Osteoblast (primary cell): Measurements from ENCODE around the gene SETX. TPM values are rescaled to one million over a fixed set of nuclear protein-coding genes. Genes with fewer than 3 reads are reported as not detected.

Experiments used
- DNase-seq: peaks from one replicate; pipeline ENCODE4 v3.0.0; 2011; ENCODE audit warnings: low spot score, mixed read lengths; ENCODE audit not compliant: insufficient read length; ENCODE audit errors: missing footprints
- H2AFZ ChIP-seq: 2 replicates; pipeline ENCODE4 v1.6.0; 2011; ENCODE audit warnings: mild to moderate bottlenecking, low read length
- H3K27ac ChIP-seq: 2 replicates; pipeline ENCODE4 v1.5.1; 2011; ENCODE audit warnings: mild to moderate bottlenecking, low read depth, low read length, moderate library complexity
- H3K27me3 ChIP-seq: 2 replicates; pipeline ENCODE4 v1.6.0; 2012; ENCODE audit warnings: mild to moderate bottlenecking, control low read depth, inconsistent platforms, low read length, moderate library complexity; ENCODE audit not compliant: insufficient read depth
- H3K36me3 ChIP-seq: 2 replicates; pipeline ENCODE4 v1.5.1; 2011; ENCODE audit warnings: mild to moderate bottlenecking, low read length, control low read depth, moderate library complexity; ENCODE audit not compliant: insufficient read depth
- H3K4me1 ChIP-seq: 2 replicates; pipeline ENCODE4 v1.5.1; 2011; ENCODE audit warnings: mild to moderate bottlenecking, low read length, control low read depth, moderate library complexity; ENCODE audit not compliant: insufficient read depth
- H3K4me2 ChIP-seq: 2 replicates; pipeline ENCODE4 v1.6.0; 2011; ENCODE audit warnings: mild to moderate bottlenecking, low read length; ENCODE audit not compliant: insufficient read depth
- H3K4me3 ChIP-seq: fragments of 200-600 bp; sonication (generic); 3 replicates; pipeline ENCODE4 v1.5.1; 2012; ENCODE audit warnings: mild to moderate bottlenecking, low read length, inconsistent platforms; ENCODE audit not compliant: insufficient read depth
- H3K79me2 ChIP-seq: 2 replicates; pipeline ENCODE4 v1.6.0; 2012; ENCODE audit warnings: mild to moderate bottlenecking, low read length, control low read depth, inconsistent platforms; ENCODE audit not compliant: insufficient read depth
- H3K9me3 ChIP-seq: 2 replicates; pipeline ENCODE4 v1.5.1; 2011; ENCODE audit warnings: low read depth, low read length, control low read depth
- H4K20me1 ChIP-seq: 2 replicates; pipeline ENCODE4 v1.6.0; 2012; ENCODE audit warnings: mild to moderate bottlenecking, low read length, control low read depth; ENCODE audit not compliant: insufficient read depth
- total RNA-seq: library from RNA; depleted of rRNA; stranded (reverse); fragments of >200 nt; gene quantifications from 2 replicates; pipeline ENCODE4 v1.2.3, GENCODE V29; 2012
- TF ChIP-seq, protein P1 (sequence below): IDR thresholded peaks from 2 replicates; pipeline ENCODE4 v1.5.1; 2011; ENCODE audit warnings: mild to moderate bottlenecking, low read depth, low read length, moderate library complexity; ENCODE audit errors: extremely low read depth

The SETX gene
- total RNA-seq, 1 donor, result 89.0 TPM

DNA sequence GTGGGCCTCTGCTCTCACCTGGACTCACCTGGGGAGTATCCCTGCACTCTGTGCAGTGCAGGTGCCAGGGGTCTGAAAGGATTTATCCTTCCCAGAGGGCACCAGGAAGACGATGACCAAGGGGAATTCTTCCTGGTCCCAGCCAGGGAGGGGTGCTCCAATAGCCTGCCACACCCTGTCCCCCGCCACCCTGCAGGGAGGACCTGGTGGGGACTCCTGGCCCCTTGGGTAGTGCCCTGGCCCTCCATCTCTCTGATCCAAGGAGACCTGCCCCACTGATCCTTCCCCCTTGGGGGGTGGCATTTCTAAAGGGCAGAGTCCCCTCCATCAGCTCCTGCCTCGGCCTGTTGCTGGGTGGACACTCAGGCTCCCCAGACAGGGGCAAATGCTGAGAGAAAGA, 122.3 kb downstream of the SETX start:
- Histone ChIP-seq H3K36me3 (no peaks in the 10 kb centered on the region), H3K4me3 (no peak overlapping the region), H2AFZ (no peak overlapping the region), H3K4me1 (no peaks in the 10 kb centered on the region), H3K4me2 (no peak overlapping the region), H3K27ac (no peak overlapping the region), H4K20me1 (peaks cover 4% of the 10 kb centered on the region), H3K9me3 (no peaks in the 10 kb centered on the region), H3K79me2 (no peaks in the 10 kb centered on the region), H3K27me3 (peaks cover 23% of the 10 kb centered on the region)
- TF ChIP-seq, protein P1, sequence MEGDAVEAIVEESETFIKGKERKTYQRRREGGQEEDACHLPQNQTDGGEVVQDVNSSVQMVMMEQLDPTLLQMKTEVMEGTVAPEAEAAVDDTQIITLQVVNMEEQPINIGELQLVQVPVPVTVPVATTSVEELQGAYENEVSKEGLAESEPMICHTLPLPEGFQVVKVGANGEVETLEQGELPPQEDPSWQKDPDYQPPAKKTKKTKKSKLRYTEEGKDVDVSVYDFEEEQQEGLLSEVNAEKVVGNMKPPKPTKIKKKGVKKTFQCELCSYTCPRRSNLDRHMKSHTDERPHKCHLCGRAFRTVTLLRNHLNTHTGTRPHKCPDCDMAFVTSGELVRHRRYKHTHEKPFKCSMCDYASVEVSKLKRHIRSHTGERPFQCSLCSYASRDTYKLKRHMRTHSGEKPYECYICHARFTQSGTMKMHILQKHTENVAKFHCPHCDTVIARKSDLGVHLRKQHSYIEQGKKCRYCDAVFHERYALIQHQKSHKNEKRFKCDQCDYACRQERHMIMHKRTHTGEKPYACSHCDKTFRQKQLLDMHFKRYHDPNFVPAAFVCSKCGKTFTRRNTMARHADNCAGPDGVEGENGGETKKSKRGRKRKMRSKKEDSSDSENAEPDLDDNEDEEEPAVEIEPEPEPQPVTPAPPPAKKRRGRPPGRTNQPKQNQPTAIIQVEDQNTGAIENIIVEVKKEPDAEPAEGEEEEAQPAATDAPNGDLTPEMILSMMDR, result no peak
- DNase-seq, result peak; percentile 54

DNA sequence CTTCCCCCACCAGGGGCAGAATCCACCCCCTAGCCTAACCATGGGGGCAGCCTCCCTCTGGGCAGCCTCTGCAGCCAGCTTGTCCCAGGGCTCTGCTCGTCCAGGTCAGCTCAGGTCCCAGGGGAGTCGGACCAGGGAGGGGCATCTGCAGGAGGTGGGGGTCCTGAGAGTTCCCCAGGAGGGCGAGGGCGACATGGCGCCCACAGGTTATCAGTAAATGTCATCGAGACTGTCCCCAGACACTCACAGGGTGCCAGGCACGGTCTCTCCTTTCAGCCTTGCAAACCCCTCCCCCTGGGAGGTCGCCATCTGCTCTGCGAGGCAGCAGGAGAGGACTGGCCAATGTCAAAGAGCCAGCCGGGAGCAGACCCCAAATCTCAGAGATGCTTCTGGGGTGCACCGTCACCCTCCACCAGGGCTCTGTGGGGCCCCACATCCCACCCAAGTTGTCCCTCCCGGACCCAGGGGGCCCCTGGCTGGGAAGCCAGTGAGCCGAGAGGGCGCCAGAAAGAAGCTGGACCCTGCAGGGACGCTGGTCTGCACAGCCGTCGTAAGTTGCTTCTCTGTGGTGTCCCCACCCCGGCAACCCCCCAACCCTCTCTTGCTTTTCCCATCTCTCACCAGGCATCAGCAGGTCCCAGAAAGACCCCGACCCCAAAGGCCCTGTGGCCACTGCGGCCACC, 123.6 kb downstream of the SETX start:
- DNase-seq, result peak; percentile 55
- no peaks in the 10 kb centered on the region for H3K9me3 ChIP-seq
- peaks cover 22% of the 10 kb centered on the region for H3K27me3 ChIP-seq
- H3K4me2 ChIP-seq, result no peak overlapping the region
- no peak overlapping the region for H3K27ac ChIP-seq
- TF ChIP-seq, protein P1, result no peak
- no peaks in the 10 kb centered on the region for H3K4me1 ChIP-seq
- no peaks in the 10 kb centered on the region for H4K20me1 ChIP-seq
- no peaks in the 10 kb centered on the region for H3K36me3 ChIP-seq
- no peak overlapping the region for H3K4me3 ChIP-seq
- no peaks in the 10 kb centered on the region for H3K79me2 ChIP-seq
- no peak overlapping the region for H2AFZ ChIP-seq

DNA sequence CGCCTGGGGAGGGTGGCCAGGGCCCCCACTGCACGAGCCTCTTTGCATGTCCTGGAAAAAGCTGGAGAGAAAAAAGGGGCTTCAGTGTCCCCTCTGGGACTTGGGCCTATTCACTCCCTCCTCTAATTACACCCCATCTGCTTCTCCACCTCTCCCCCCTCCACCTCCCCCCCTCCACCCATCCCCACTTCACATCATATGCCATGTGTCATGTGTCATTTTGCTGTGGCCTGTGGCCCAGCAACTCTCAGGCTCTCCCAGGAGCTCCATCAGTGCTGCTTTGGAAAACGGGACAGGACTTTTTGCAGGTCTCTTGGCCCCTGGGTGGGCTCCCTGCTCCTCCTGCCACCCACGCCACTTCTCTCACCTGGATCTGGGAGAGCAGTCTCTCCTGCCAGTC, 124.2 kb downstream of the SETX start:
- Histone ChIP-seq H3K9me3 (no peaks in the 10 kb centered on the region), H3K4me2 (no peak overlapping the region), H3K79me2 (no peaks in the 10 kb centered on the region), H3K27me3 (peaks cover 26% of the 10 kb centered on the region), H3K4me3 (no peak overlapping the region), H2AFZ (no peak overlapping the region), H4K20me1 (no peaks in the 10 kb centered on the region), H3K4me1 (no peaks in the 10 kb centered on the region), H3K27ac (no peak overlapping the region), H3K36me3 (no peaks in the 10 kb centered on the region)
- peak; percentile 39 for DNase-seq
- TF ChIP-seq, protein P1, result no peak

DNA sequence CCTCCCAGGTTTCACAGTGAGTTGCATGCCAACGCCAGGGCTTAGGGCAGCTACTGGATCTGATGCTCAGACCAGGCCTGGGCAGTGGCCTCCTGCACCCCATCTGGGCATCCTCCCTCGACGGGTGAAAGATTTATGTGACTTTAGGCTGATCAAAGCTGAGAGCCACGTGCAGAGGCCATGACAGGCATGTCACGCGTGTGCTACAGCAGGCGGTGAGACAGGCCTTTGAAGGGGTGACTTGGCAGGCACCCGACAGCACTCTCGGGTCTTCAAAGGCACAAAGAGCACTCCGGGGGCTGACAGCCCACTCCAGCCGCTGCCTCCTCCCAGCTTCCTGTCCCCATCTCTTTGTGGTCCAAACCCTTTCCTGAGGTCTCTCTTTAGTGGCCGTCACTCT, 126.7 kb downstream of the SETX start:
- TF ChIP-seq, protein P1, result no peak
- Histone ChIP-seq H3K4me3 (no peak overlapping the region), H3K9me3 (no peaks in the 10 kb centered on the region), H3K36me3 (no peaks in the 10 kb centered on the region), H3K27ac (no peak overlapping the region), H3K4me1 (no peaks in the 10 kb centered on the region), H4K20me1 (no peaks in the 10 kb centered on the region), H3K79me2 (no peaks in the 10 kb centered on the region), H2AFZ (no peak overlapping the region), H3K27me3 (peaks cover 11% of the 10 kb centered on the region), H3K4me2 (no peak overlapping the region)
- peak; percentile 69 for DNase-seq
